Endothelial cell of umbilical vein (primary cell): ENCODE results near the gene TRAPPC4. TPM values are rescaled to one million over a fixed set of nuclear protein-coding genes. Genes with fewer than 3 reads are reported as not detected.

Experiments
- BruUV-seq: library from RNA; stranded (reverse); fragments of 400-500 nt; replicated peaks from 2 replicates; lab custom pipeline; 2021; lab: Mats Ljungman, UMichigan
- CTCF ChIA-PET: fragments of 300-600, 350-600 bp; sonication (Branson Sonifier 250); formaldehyde crosslinking; loops from one replicate; lab custom pipeline; 2021; ENCODE audit warnings: antibody characterized with exemption, inconsistent platforms; lab: Charles Lee
- POLR2A ChIA-PET: fragments of 300-600, 350-600 bp; sonication (Branson Sonifier 250); formaldehyde crosslinking; loops from one replicate; lab custom pipeline; 2021; ENCODE audit warnings: antibody characterized with exemption, inconsistent platforms; lab: Charles Lee
- DNase-seq: peaks from one replicate; pipeline ENCODE4 v3.0.0-alpha.2; 2011; ENCODE audit warnings: low read depth, low spot score
- FAIRE-seq: peaks from 2 replicates; lab custom pipeline; 2011; peaks lifted over from hg19 to GRCh38; lab: Jason Lieb, UNC
- H2AFZ ChIP-seq: 2 replicates; pipeline ENCODE4 v1.6.0; 2012; ENCODE audit warnings: low read depth, low read length, control low read depth, inconsistent platforms
- H3K27ac ChIP-seq: 2 replicates; pipeline ENCODE4 v1.5.1; 2011; ENCODE audit warnings: low read depth, mild to moderate bottlenecking, control low read depth, low read length, moderate library complexity; ENCODE audit not compliant: insufficient read depth
- H3K27me3 ChIP-seq, 2 experiments: 2 replicates each; pipeline versions ENCODE4 v1.6.0 to v1.6.1; 2011; ENCODE audit warnings: low read length in 2 of 2, mixed read lengths in 1 of 2; ENCODE audit not compliant: control insufficient read depth in 2 of 2, insufficient read depth in 2 of 2
- H3K36me3 ChIP-seq, 2 experiments: 2 replicates in 1 of 2; 3 replicates in 1 of 2; pipeline ENCODE4 v1.5.1; 2011; ENCODE audit warnings: low read length in 2 of 2, mild to moderate bottlenecking in 1 of 2, moderate library complexity in 1 of 2; ENCODE audit not compliant: control insufficient read depth in 2 of 2, insufficient read depth in 2 of 2; ENCODE audit errors: extremely low read depth in 1 of 2
- H3K4me1 ChIP-seq: 3 replicates; pipeline ENCODE4 v1.5.1; 2011; ENCODE audit warnings: mild to moderate bottlenecking, low read length; ENCODE audit not compliant: control insufficient read depth, insufficient read depth; ENCODE audit errors: extremely low read depth
- H3K4me2 ChIP-seq: 2 replicates; pipeline ENCODE4 v1.6.1; 2011; ENCODE audit warnings: low read length, control low read depth, mixed read lengths; ENCODE audit not compliant: insufficient read depth
- H3K4me3 ChIP-seq, 3 experiments: fragments of 200-600 bp in 1 of 3; sonication (generic), shearing (Covaris generic) in 1 of 3; replicated peaks in 1 of 3; 2 replicates each; pipeline ENCODE4 v1.5.1; 2011 to 2016; ENCODE audit warnings: control low read depth in 3 of 3, low read length in 3 of 3, mild to moderate bottlenecking in 2 of 3, inconsistent platforms in 1 of 3, low read depth in 1 of 3, moderate library complexity in 1 of 3; ENCODE audit not compliant: insufficient read depth in 1 of 3
- H3K79me2 ChIP-seq: 2 replicates; pipeline ENCODE4 v1.6.0; 2012; ENCODE audit warnings: low read length, inconsistent platforms; ENCODE audit not compliant: control insufficient read depth, insufficient read depth
- H3K9ac ChIP-seq: replicated peaks from 2 replicates; pipeline ENCODE3; 2011; ENCODE audit warnings: low read length, control low read depth; ENCODE audit not compliant: insufficient read depth; ENCODE audit errors: extremely low read depth
- H3K9me1 ChIP-seq: replicated peaks from 3 replicates; pipeline ENCODE4 v1.6.0; 2011; ENCODE audit warnings: mild to moderate bottlenecking, low read length; ENCODE audit not compliant: control insufficient read depth, insufficient read depth; ENCODE audit errors: extremely low read depth
- H3K9me3 ChIP-seq: replicated peaks from 2 replicates; pipeline ENCODE4 v1.5.1; 2012; ENCODE audit warnings: low read length, inconsistent platforms; ENCODE audit not compliant: control insufficient read depth, insufficient read depth
- H4K20me1 ChIP-seq: replicated peaks from 2 replicates; pipeline ENCODE3; 2011; ENCODE audit warnings: mild to moderate bottlenecking, low read length; ENCODE audit not compliant: control insufficient read depth, insufficient read depth; ENCODE audit errors: extremely low read depth
- EZH2 ChIP-seq: IDR thresholded peaks from 2 replicates; pipeline ENCODE4 v1.6.1; 2012; ENCODE audit warnings: borderline replicate concordance, low read depth, mild to moderate bottlenecking, moderate library complexity, low read length, inconsistent platforms; ENCODE audit not compliant: severe bottlenecking
- FOS ChIP-seq: IDR thresholded peaks from 2 replicates; pipeline ENCODE4 v1.6.1; 2011; ENCODE audit warnings: mild to moderate bottlenecking, low read length, moderate library complexity, borderline replicate concordance; ENCODE audit not compliant: insufficient read depth
- GATA2 ChIP-seq: IDR thresholded peaks from 2 replicates; pipeline ENCODE4 v1.7.0; 2011; ENCODE audit warnings: low read depth, mild to moderate bottlenecking, moderate library complexity, mixed read lengths, low read length; ENCODE audit not compliant: insufficient read length, insufficient read depth
- JUN ChIP-seq: IDR thresholded peaks from 2 replicates; pipeline ENCODE4 v1.6.1; 2011; ENCODE audit warnings: borderline replicate concordance, low read depth; ENCODE audit not compliant: insufficient read length, insufficient read depth
- POLR2A ChIP-seq: IDR thresholded peaks from 2 replicates; pipeline ENCODE4 v1.6.1; 2012; ENCODE audit warnings: low read depth, mild to moderate bottlenecking, control low read depth, low read length
- POLR2AphosphoS5 ChIP-seq: IDR thresholded peaks from 2 replicates; pipeline ENCODE4 v1.6.1; 2012; ENCODE audit warnings: low read depth, mild to moderate bottlenecking, control low read depth, low read length, moderate library complexity; ENCODE audit not compliant: insufficient read depth
- dilution Hi-C: fragments of 300-500 bp; cut with MboI; formaldehyde crosslinking; loops from one replicate; pipeline ENCODE4 v1.15.0; 2019; ENCODE audit warnings: low sequenced_read_pairs; ENCODE audit not compliant: extremely low pct_ligation_motif_present
- intact Hi-C: fragments of 100-400 bp; cut with micrococcal nuclease; formaldehyde crosslinking; loops from one replicate; pipeline ENCODE4 v1.10.0; 2022
- polyA plus RNA-seq, 4 experiments: library from polyadenylated mRNA; depleted of rRNA in 3 of 4; stranded (reverse) in 3 of 4; unstranded in 1 of 4; fragments of >200 nt; gene quantifications; 2 replicates each; pipeline versions ENCODE4 v1.2.1 to v1.2.3, GENCODE V29; 2011 to 2012; ENCODE audit warnings: missing spikeins in 1 of 4
- total RNA-seq: library from RNA; stranded (reverse); gene quantifications from 2 replicates; pipeline ENCODE4 v1.2.3, GENCODE V29; 2021
- TF ChIP-seq, protein P1 (sequence below): IDR thresholded peaks from 2 replicates; pipeline ENCODE4 v1.6.1; 2011; ENCODE audit not compliant: insufficient read depth, insufficient read length
- TF ChIP-seq, protein P2 (sequence below), 2 donors: IDR thresholded peaks; 1 replicate in 1 of 2; 2 replicates in 1 of 2; pipeline ENCODE4 v1.5.1; 2011; ENCODE audit warnings: low read length in 2 of 2, mild to moderate bottlenecking in 2 of 2, moderate library complexity in 2 of 2, control low read depth in 1 of 2, inconsistent platforms in 1 of 2, low read depth in 1 of 2; ENCODE audit not compliant: insufficient read depth in 1 of 2; ENCODE audit errors: extremely low read depth in 1 of 2

Gene TRAPPC4
- total and polyA plus RNA-seq, 2 donors (not counting 3 experiments of a cell fraction or from before 2014, with no cell fraction given): 64.2 to 224 TPM

DNA sequence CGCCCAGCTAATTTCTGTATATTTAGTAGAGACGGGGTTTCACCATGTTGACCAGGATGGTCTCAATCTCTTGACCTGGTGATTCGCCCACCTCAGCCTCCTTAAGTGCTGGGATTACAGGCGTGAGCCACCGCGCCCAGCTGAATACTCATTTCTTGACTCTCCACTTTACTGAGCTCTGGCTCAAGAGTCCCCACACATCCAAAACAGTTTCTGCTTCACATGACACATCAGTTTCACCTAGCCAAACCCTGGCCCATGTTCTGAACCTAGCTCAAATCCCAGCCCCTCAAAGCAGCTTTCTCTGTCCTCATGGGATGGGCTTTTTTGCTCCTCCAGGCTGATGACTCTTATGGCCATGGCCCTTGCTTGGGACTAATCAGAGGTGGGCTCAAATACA lies 28.6 kb downstream of the TRAPPC4 start:
- ChIA-PET POLR2A (interaction anchor here (0.5 kb wide), 1 partner anchor 294 kb away, joined by 5 read pairs; the partner anchor contains the start of gene C1QTNF5), CTCF (interaction anchor here (0.6 to 1.2 kb wide), 3 partner anchors 8 to 11 kb away, joined by 3 read pairs; partner anchors contain the start of gene HYOU1)
- no peaks in the 10 kb centered on the region for H3K27me3 ChIP-seq
- BruUV-seq: no TSS peak
- dilution Hi-C loops (no loop called here), intact Hi-C loops (no loop called here)
- no peak for DNase-seq
- H3K9ac ChIP-seq: no peak overlapping the region
- no peaks in the 10 kb centered on the region for H3K79me2 ChIP-seq
- H2AFZ ChIP-seq: no peak overlapping the region
- no peaks in the 10 kb centered on the region for H4K20me1 ChIP-seq
- no peaks in the 10 kb centered on the region for H3K9me1 ChIP-seq
- H3K4me3 ChIP-seq: no peak overlapping the region
- no peak overlapping the region for H3K27ac ChIP-seq
- no peak for FAIRE-seq
- H3K4me1 ChIP-seq: no peaks in the 10 kb centered on the region
- H3K9me3 ChIP-seq: no peaks in the 10 kb centered on the region
- H3K4me2 ChIP-seq: no peak overlapping the region
- TF ChIP-seq, protein P1, sequence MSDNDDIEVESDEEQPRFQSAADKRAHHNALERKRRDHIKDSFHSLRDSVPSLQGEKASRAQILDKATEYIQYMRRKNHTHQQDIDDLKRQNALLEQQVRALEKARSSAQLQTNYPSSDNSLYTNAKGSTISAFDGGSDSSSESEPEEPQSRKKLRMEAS: no peak
- TF ChIP-seq EZH2: no peak
- TF ChIP-seq FOS: no peak
- TF ChIP-seq, protein P2, sequence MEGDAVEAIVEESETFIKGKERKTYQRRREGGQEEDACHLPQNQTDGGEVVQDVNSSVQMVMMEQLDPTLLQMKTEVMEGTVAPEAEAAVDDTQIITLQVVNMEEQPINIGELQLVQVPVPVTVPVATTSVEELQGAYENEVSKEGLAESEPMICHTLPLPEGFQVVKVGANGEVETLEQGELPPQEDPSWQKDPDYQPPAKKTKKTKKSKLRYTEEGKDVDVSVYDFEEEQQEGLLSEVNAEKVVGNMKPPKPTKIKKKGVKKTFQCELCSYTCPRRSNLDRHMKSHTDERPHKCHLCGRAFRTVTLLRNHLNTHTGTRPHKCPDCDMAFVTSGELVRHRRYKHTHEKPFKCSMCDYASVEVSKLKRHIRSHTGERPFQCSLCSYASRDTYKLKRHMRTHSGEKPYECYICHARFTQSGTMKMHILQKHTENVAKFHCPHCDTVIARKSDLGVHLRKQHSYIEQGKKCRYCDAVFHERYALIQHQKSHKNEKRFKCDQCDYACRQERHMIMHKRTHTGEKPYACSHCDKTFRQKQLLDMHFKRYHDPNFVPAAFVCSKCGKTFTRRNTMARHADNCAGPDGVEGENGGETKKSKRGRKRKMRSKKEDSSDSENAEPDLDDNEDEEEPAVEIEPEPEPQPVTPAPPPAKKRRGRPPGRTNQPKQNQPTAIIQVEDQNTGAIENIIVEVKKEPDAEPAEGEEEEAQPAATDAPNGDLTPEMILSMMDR (IDR thresholded peaks at IDR 0.05; ENCODE audit: extremely low read depth in 1 of 2, insufficient read depth in 1 of 2, low read depth in 1 of 2, low read length in 2 of 2): no peak
- no peak for TF ChIP-seq POLR2A
- no peak for TF ChIP-seq JUN
- TF ChIP-seq GATA2: no peak
- no peak for TF ChIP-seq POLR2AphosphoS5
- peaks cover 18 to 59% of the 10 kb centered on the region in 2 experiments for H3K36me3 ChIP-seq
